Muscle of leg (tissue), 11 donors: ENCODE data around the gene RELB. TPM values are rescaled to one million over a fixed set of nuclear protein-coding genes. Genes with fewer than 3 reads are reported as not detected.

Experiments used
- DNase-seq: peaks from one replicate; pipeline ENCODE4 v3.0.0; 2013
- H3K27ac ChIP-seq: one replicate; pipeline ENCODE4 v1.5.1; 2013; ENCODE audit warnings: mild to moderate bottlenecking, low read length, control low read depth
- H3K27me3 ChIP-seq: one replicate; pipeline ENCODE4 v1.6.1; 2013; ENCODE audit warnings: low read length; ENCODE audit not compliant: control insufficient read depth, insufficient read depth
- H3K36me3 ChIP-seq: one replicate; pipeline ENCODE4 v1.6.1; 2013; ENCODE audit warnings: low read length; ENCODE audit not compliant: control insufficient read depth, insufficient read depth
- H3K4me1 ChIP-seq: one replicate; pipeline ENCODE4 v1.6.1; 2013; ENCODE audit warnings: low read length; ENCODE audit not compliant: control insufficient read depth, insufficient read depth
- H3K4me3 ChIP-seq: one replicate; pipeline ENCODE4 v1.5.1; 2013; ENCODE audit warnings: low read length, control low read depth
- H3K9me3 ChIP-seq: replicated peaks from 2 replicates; pipeline ENCODE4 v1.6.1; 2013; ENCODE audit warnings: low read depth, low read length; ENCODE audit not compliant: control insufficient read depth
- WGBS: methylation state at CpG from one replicate; pipeline ENCODE4 v1.1.5; 2013; ENCODE audit warnings: missing lambda C conversion rate; ENCODE audit not compliant: insufficient coverage; 5-methylcytosine and 5-hydroxymethylcytosine counted together
- polyA plus RNA-seq, 8 donors: library from polyadenylated mRNA; unstranded; fragments of 120-200 nt; gene quantifications; one replicate each; pipeline versions ENCODE4 v1.2.1 to v1.2.3, GENCODE V29; 2013; ENCODE audit warnings: inconsistent platforms in 1 of 8, low replicate concordance in 1 of 8; ENCODE audit not compliant: insufficient read length in 8 of 8, insufficient read depth in 1 of 8
- total RNA-seq: library from RNA; stranded (reverse); fragments of 120-200 nt; gene quantifications from one replicate; pipeline ENCODE4 v1.2.4, GENCODE V29; 2013

Gene RELB
- total and polyA plus RNA-seq, 9 donors, result 2.0 to 6.0 (median 5.1) TPM

DNA sequence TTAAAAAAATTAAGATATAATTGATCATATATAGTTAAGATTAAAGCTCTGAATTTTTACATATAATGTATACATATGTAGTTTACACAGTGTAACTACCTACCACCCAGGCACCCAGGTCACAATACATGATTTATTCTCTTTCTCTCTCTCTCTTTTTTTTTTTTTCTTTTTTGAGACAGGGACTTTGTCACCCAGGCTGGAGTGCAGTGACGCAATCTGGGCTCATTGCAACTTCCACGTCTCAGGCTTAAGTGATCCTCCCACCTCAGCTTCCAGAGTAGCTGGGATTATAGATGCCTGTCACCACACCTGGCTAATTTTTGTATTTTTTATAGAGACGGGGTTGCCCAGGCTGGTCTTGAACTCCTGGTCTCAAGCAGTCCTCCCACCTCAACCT is 18.8 kb downstream of the RELB start:
- WGBS, result no CpG with 5 or more reads among the region's 3 CpGs
- no peak for DNase-seq
- Histone ChIP-seq H3K4me1 (peaks cover 6% of the 10 kb centered on the region), H3K9me3 (no peaks in the 10 kb centered on the region), H3K4me3 (no peak overlapping the region), H3K27me3 (no peaks in the 10 kb centered on the region), H3K36me3 (peaks cover 3% of the 10 kb centered on the region), H3K27ac (no peak overlapping the region)

DNA sequence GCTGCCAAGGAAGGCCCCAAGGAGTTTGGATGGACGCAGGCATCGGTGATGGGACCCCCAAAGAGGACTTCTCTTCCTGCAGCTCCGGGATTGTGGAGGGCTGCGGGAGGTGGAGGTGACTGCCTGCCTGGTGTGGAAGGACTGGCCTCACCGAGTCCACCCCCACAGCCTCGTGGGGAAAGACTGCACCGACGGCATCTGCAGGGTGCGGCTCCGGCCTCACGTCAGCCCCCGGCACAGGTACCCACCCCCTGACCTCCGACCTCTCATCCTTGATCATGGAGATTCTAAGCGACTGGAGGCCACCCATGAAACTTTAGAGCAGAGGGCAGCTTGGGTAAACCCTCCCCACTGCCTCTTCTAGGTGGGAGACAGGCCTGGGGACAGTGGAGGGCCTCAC is 20.7 kb downstream of the RELB start:
- Histone ChIP-seq H3K9me3 (no peaks in the 10 kb centered on the region), H3K27ac (no peak overlapping the region), H3K4me1 (no peaks in the 10 kb centered on the region), H3K4me3 (no peak overlapping the region), H3K36me3 (peaks cover 3% of the 10 kb centered on the region), H3K27me3 (no peaks in the 10 kb centered on the region)
- 80% methylated on average over 10 of the region's 14 CpGs for whole genome bisulfite sequencing
- DNase-seq, result no peak

GRCh38 chr19:45023048-45023447 is 21.8 kb downstream of the RELB start:
- Histone ChIP-seq H3K4me3 (no peak overlapping the region), H3K27ac (no peak overlapping the region), H3K36me3 (peaks cover 6% of the 10 kb centered on the region), H3K27me3 (no peaks in the 10 kb centered on the region), H3K9me3 (no peaks in the 10 kb centered on the region), H3K4me1 (no peaks in the 10 kb centered on the region)
- DNase-seq, result no peak
- 100% methylated on average over 2 of the region's 4 CpGs for WGBS

GRCh38 chr19:45025264-45025663 is 24.0 kb downstream of the RELB start:
- Histone ChIP-seq H3K9me3 (no peaks in the 10 kb centered on the region), H3K4me1 (no peaks in the 10 kb centered on the region), H3K27ac (no peak overlapping the region), H3K27me3 (no peaks in the 10 kb centered on the region), H3K36me3 (peaks cover 23% of the 10 kb centered on the region), H3K4me3 (no peak overlapping the region)
- DNase-seq, result no peak
- 88% methylated on average over 5 of the region's 9 CpGs for WGBS

- no peaks in the 10 kb centered on the region for H3K9me3 ChIP-seq
- H3K27me3 ChIP-seq, result no peaks in the 10 kb centered on the region
- H3K4me1 ChIP-seq, result no peaks in the 10 kb centered on the region
- no peak overlapping the region for H3K4me3 ChIP-seq
- no peak overlapping the region for H3K27ac ChIP-seq
- 88% methylated on average over 2 of the region's 2 CpGs for WGBS
- no peak for DNase-seq
- peaks cover 25% of the 10 kb centered on the region for H3K36me3 ChIP-seq
These were observed 26.1 kb downstream of the RELB start for GRCh38 chr19:45027371-45027770.

DNA sequence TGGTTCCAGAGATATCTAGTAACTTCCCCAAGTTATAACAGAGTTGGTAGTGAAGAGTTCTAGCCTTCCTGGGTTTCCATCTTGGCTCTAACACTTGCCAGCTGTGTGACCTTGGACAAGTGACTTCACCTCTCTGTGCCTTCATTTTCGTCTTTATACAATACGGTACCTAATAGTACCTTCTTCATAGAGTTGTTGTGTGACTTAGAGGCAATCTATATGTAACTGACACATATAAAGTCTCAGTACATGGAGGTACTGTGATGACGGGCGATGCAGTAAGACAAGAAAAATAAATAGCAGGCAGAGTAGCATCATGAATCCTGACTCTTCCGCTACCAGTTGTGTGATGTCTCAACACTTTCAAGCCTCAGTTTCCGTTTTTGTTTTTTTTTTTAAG is 29.6 kb downstream of the RELB start:
- Histone ChIP-seq H3K27ac (no peak overlapping the region), H3K36me3 (peaks cover 49% of the 10 kb centered on the region), H3K4me1 (no peaks in the 10 kb centered on the region), H3K9me3 (no peaks in the 10 kb centered on the region), H3K4me3 (no peak overlapping the region), H3K27me3 (no peaks in the 10 kb centered on the region)
- WGBS, result 90% methylated on average over 4 of the region's 6 CpGs
- no peak for DNase-seq

GRCh38 chr19:45032421-45032820 is 31.2 kb downstream of the RELB start:
- no peak overlapping the region for H3K27ac ChIP-seq
- 81% methylated on average over 18 of the region's 18 CpGs for WGBS
- H3K4me3 ChIP-seq, result no peak overlapping the region
- peaks cover 51% of the 10 kb centered on the region for H3K36me3 ChIP-seq
- H3K9me3 ChIP-seq, result no peaks in the 10 kb centered on the region
- no peak for DNase-seq
- H3K4me1 ChIP-seq, result no peaks in the 10 kb centered on the region
- H3K27me3 ChIP-seq, result no peaks in the 10 kb centered on the region

- peaks cover 40% of the 10 kb centered on the region for H3K36me3 ChIP-seq
These were observed 34.5 kb downstream of the RELB start for GRCh38 chr19:45035755-45036154.

GRCh38 chr19:45037393-45038169 is 36.3 kb downstream of the RELB start:
- H3K4me3 ChIP-seq, result no peak overlapping the region
- 86% methylated on average over 23 of the region's 37 CpGs for WGBS
- no peaks in the 10 kb centered on the region for H3K9me3 ChIP-seq
- H3K4me1 ChIP-seq, result peaks cover 15% of the 10 kb centered on the region
- H3K27ac ChIP-seq, result no peak overlapping the region
- H3K36me3 ChIP-seq, result peaks cover 53% of the 10 kb centered on the region
- DNase-seq, result no peak
- no peaks in the 10 kb centered on the region for H3K27me3 ChIP-seq

More at GRCh38 chr19:45035755-45036154, 34.5 kb downstream of the RELB start:
- H3K4me3 ChIP-seq, result no peak overlapping the region
- no peak for DNase-seq
- no peak overlapping the region for H3K27ac ChIP-seq
- 97% methylated on average over 5 of the region's 6 CpGs for WGBS
- H3K27me3 ChIP-seq, result no peaks in the 10 kb centered on the region
- H3K4me1 ChIP-seq, result peaks cover 15% of the 10 kb centered on the region
- H3K9me3 ChIP-seq, result no peaks in the 10 kb centered on the region

DNA sequence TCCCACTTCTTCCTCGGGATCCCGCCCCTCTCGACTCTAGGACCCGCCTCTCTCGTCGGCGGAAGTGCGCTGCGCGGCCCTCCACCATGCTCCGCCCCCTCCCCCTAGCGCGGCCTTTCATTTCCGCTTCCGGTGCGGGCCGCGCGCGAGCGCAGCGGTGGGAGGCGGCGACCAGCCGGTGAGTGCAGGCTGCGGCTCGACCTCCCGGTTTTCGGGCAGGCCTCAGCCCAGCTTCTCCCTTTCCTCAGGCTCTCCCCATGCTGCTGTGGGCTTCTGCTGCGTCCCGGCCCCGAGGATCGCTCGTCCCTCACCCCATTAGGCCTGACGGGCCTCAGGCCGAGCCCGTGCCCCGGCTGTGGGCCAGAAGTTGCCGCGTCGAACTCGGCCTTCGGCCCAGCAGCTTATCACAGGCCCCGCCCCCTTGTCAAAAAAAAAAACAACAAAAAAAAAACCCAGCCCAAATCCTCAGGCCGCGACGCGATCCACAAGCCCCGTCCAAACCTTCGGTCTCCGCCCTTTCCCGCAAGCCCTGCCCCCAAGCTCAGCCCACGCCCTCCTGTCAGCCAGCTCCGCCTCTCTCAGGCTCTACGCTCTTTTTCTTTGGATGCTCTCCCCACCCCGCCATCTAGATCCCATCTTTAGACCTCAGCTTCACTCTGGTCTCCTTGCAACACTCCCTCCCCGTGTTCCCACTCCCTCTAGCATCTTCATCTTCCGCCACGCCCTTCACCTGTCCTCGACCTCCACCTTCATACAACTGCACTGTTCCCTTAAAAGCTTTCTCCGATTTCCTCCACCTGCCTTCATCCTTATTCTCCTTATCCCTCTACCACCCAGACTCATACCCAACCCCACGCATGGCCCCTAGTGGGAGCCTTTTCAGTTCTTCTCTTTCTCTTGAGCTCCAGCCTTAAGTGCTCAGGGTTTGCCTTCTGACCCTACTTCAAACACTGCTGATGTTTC is 37.9 kb downstream of the RELB start, which contains the start of gene CLASRP:
CLASRP (plus strand) TSS at position 115 of the 963 bp plus-strand sequence. CDS start 1,168 bp downstream, outside the sequence.
- H3K27me3 ChIP-seq, result no peaks in the 10 kb centered on the region
- H3K4me1 ChIP-seq, result peaks cover 15% of the 10 kb centered on the region
- WGBS, result 2% methylated on average over 62 of the region's 62 CpGs
- H3K4me3 ChIP-seq, result peak within 1 kb of the TSS; percentile 75
- H3K9me3 ChIP-seq, result no peaks in the 10 kb centered on the region
- DNase-seq, result peak; percentile 97
- peaks cover 54% of the 10 kb centered on the region for H3K36me3 ChIP-seq
- peak within 1 kb of the TSS; percentile 91 for H3K27ac ChIP-seq
